Mesendoderm (in vitro differentiated cells): Measurements from ENCODE around the gene ACTBL2.

Experiments
- DNase-seq: peaks from one replicate; pipeline ENCODE4 v3.0.0; 2013
- H2AK5ac ChIP-seq: 2 replicates; pipeline ENCODE4 v1.6.1; 2013; ENCODE audit warnings: low read length, inconsistent platforms
- H2BK120ac ChIP-seq: 2 replicates; pipeline ENCODE4 v1.6.1; 2013; ENCODE audit warnings: low read depth, mild to moderate bottlenecking, low read length, moderate library complexity, mixed read lengths
- H2BK15ac ChIP-seq: replicated peaks from 2 replicates; pipeline ENCODE4 v1.6.1; 2013; ENCODE audit warnings: low read depth, mild to moderate bottlenecking, moderate library complexity
- H2BK5ac ChIP-seq: 2 replicates; pipeline ENCODE4 v1.6.1; 2013; ENCODE audit warnings: low read length, inconsistent platforms
- H3K18ac ChIP-seq: 2 replicates; pipeline ENCODE4 v1.6.1; 2013; ENCODE audit warnings: mild to moderate bottlenecking, low read length, mixed read lengths
- H3K23ac ChIP-seq: one replicate; pipeline ENCODE4 v1.6.1; 2013; ENCODE audit warnings: low read length
- H3K27ac ChIP-seq: 2 replicates; pipeline ENCODE4 v1.5.1; 2013; ENCODE audit warnings: low read depth, mild to moderate bottlenecking, inconsistent platforms, low read length, moderate library complexity
- H3K27me3 ChIP-seq: 2 replicates; pipeline ENCODE4 v1.6.1; 2013; ENCODE audit warnings: low read length, control low read depth, mild to moderate bottlenecking, inconsistent platforms; ENCODE audit not compliant: insufficient read depth, poor library complexity
- H3K36me3 ChIP-seq: 2 replicates; pipeline ENCODE4 v1.6.1; 2013; ENCODE audit warnings: low read length, inconsistent platforms; ENCODE audit not compliant: control insufficient read depth, insufficient read depth
- H3K4ac ChIP-seq: one replicate; pipeline ENCODE4 v1.6.1; 2013; ENCODE audit warnings: low read depth, mild to moderate bottlenecking, low read length, moderate library complexity
- H3K4me1 ChIP-seq: 2 replicates; pipeline ENCODE4 v1.6.1; 2013; ENCODE audit warnings: low read depth, low read length, inconsistent platforms; ENCODE audit not compliant: control insufficient read depth
- H3K4me2 ChIP-seq: 2 replicates; pipeline ENCODE4 v1.6.1; 2013; ENCODE audit warnings: low read length
- H3K4me3 ChIP-seq: 2 replicates; pipeline ENCODE4 v1.5.1; 2013; ENCODE audit warnings: mild to moderate bottlenecking, low read length
- H3K56ac ChIP-seq: one replicate; pipeline ENCODE4 v1.6.1; 2013; ENCODE audit warnings: low read length
- H3K79me1 ChIP-seq: 2 replicates; pipeline ENCODE4 v1.6.1; 2013; ENCODE audit warnings: low read length, inconsistent platforms
- H3K79me2 ChIP-seq: 2 replicates; pipeline ENCODE4 v1.6.1; 2013; ENCODE audit warnings: mild to moderate bottlenecking, low read length; ENCODE audit not compliant: control insufficient read depth, insufficient read depth
- H3K9ac ChIP-seq: 2 replicates; pipeline ENCODE4 v1.6.1; 2013; ENCODE audit warnings: low read length, inconsistent platforms
- H4K5ac ChIP-seq: one replicate; pipeline ENCODE4 v1.6.1; 2013; ENCODE audit warnings: low read length
- H4K8ac ChIP-seq: one replicate; pipeline ENCODE4 v1.6.1; 2013; ENCODE audit warnings: low read depth, mild to moderate bottlenecking, control low read depth, low read length, moderate library complexity
- WGBS: extraction: QIAGEN DNeasy Blood & Tissue Kit; methylation state at CpG from one replicate; pipeline ENCODE4 v1.1.7; 2013; ENCODE audit warnings: low lambda C conversion rate, missing lambda C conversion rate; ENCODE audit not compliant: insufficient coverage; ENCODE audit errors: extremely low coverage; 5-methylcytosine and 5-hydroxymethylcytosine counted together

The ACTBL2 gene

DNA sequence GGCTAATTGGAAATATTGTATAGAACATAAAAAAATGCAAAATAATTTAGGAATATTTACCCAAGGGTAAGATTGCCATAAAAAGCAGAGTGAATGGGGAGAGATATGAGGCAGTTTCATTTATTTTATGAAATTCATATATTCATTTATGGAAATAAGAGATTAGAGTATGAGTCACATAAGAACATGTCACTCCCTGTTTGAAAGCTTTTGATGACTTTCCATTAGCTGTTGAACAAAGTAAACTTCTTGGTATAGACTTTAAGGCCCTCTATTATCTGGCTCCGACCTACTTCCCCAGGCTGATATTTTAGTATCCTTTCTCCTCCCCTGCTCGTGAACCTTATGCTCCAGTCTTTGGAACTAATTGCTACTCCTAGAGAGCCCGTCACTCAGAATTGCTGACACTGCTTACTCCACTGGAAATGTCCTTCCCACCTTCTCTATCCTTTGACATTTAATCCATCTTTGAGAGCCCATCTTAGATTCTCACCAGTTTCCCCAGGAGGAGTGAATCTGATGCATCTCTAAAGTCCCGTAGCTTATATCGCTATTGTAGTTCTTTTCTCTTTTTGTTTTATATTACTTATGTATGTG lies 8.9 kb upstream of the ACTBL2 start:
- H3K4me3 ChIP-seq, result no peak overlapping the region
- no peaks in the 10 kb centered on the region for H3K79me1 ChIP-seq
- DNase-seq, result no peak
- H3K27me3 ChIP-seq, result no peaks in the 10 kb centered on the region
- no peak overlapping the region for H4K8ac ChIP-seq
- no peak overlapping the region for H2BK15ac ChIP-seq
- H3K23ac ChIP-seq, result no peak overlapping the region
- H3K4me1 ChIP-seq, result peaks cover 2% of the 10 kb centered on the region
- no peak overlapping the region for H4K5ac ChIP-seq
- no peaks in the 10 kb centered on the region for H3K79me2 ChIP-seq
- H3K36me3 ChIP-seq, result no peaks in the 10 kb centered on the region
- no CpG with 5 or more reads among the region's 5 CpGs for WGBS
- no peak overlapping the region for H3K18ac ChIP-seq
- H3K56ac ChIP-seq, result no peak overlapping the region
- no peak overlapping the region for H2AK5ac ChIP-seq
- H2BK5ac ChIP-seq, result no peak overlapping the region
- H3K4ac ChIP-seq, result no peak overlapping the region
- H3K9ac ChIP-seq, result no peak overlapping the region
- H2BK120ac ChIP-seq, result no peak overlapping the region
- no peak overlapping the region for H3K27ac ChIP-seq
- H3K4me2 ChIP-seq, result no peak overlapping the region

- no peak overlapping the region for H3K27ac ChIP-seq
- no peak overlapping the region for H3K56ac ChIP-seq
- no peak overlapping the region for H2BK120ac ChIP-seq
- H3K4me1 ChIP-seq, result no peaks in the 10 kb centered on the region
- no peak overlapping the region for H3K23ac ChIP-seq
- H4K8ac ChIP-seq, result no peak overlapping the region
- no peak overlapping the region for H2AK5ac ChIP-seq
- H3K27me3 ChIP-seq, result no peaks in the 10 kb centered on the region
- no peak overlapping the region for H3K4me2 ChIP-seq
- no peak overlapping the region for H3K4me3 ChIP-seq
- peak; percentile 16 for DNase-seq
- H3K9ac ChIP-seq, result no peak overlapping the region
- H3K18ac ChIP-seq, result peak overlapping the region; percentile 69
- H2BK15ac ChIP-seq, result no peak overlapping the region
- no CpG with 5 or more reads among the region's 9 CpGs for WGBS
- H3K4ac ChIP-seq, result no peak overlapping the region
- no peaks in the 10 kb centered on the region for H3K36me3 ChIP-seq
- H2BK5ac ChIP-seq, result no peak overlapping the region
- no peak overlapping the region for H4K5ac ChIP-seq
- no peaks in the 10 kb centered on the region for H3K79me1 ChIP-seq
- no peaks in the 10 kb centered on the region for H3K79me2 ChIP-seq
Measured at GRCh38 chr5:57488215-57488955, 5.8 kb upstream of the ACTBL2 start.

- Histone ChIP-seq H3K9ac (no peak overlapping the region), H2BK120ac (no peak overlapping the region), H3K56ac (no peak overlapping the region), H3K79me1 (no peaks in the 10 kb centered on the region), H3K36me3 (no peaks in the 10 kb centered on the region), H4K5ac (no peak overlapping the region), H3K4ac (no peak overlapping the region), H4K8ac (no peak overlapping the region), H3K79me2 (no peaks in the 10 kb centered on the region), H2AK5ac (no peak overlapping the region), H3K23ac (no peak overlapping the region), H2BK5ac (no peak overlapping the region), H3K4me2 (no peak overlapping the region), H3K27ac (no peak overlapping the region), H3K4me1 (no peaks in the 10 kb centered on the region), H3K18ac (no peak overlapping the region), H2BK15ac (no peak overlapping the region), H3K27me3 (no peaks in the 10 kb centered on the region), H3K4me3 (no peak overlapping the region)
- DNase-seq, result no peak
- no CpG with 5 or more reads among the region's 4 CpGs for WGBS
Measured at GRCh38 chr5:57486027-57486602, 3.5 kb upstream of the ACTBL2 start.

DNA sequence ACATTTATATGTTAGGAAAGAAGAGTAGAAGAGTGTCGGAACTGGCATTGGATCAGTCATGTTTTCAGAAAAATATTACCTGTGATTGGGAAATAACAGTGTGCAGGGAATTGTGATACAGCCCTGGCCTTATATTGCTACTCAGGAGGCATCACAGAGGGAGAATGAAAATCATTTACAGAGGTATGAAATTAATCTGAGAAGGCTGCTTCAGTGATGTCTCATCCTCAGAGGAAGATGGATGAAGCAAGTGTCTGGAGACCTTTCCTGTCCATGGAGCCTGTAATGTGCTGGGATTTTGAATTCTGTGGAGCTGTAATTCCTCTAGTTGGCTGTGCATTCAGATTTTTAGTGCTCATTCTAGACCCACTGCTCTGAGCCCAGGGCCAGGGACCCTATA lies 3.8 kb downstream of the ACTBL2 start:
- Histone ChIP-seq H3K79me2 (no peaks in the 10 kb centered on the region), H3K56ac (no peak overlapping the region), H3K36me3 (no peaks in the 10 kb centered on the region), H3K27me3 (no peaks in the 10 kb centered on the region), H3K23ac (no peak overlapping the region), H3K27ac (no peak overlapping the region), H2BK5ac (no peak overlapping the region), H3K4ac (no peak overlapping the region), H3K4me1 (no peaks in the 10 kb centered on the region), H2BK15ac (no peak overlapping the region), H2BK120ac (no peak overlapping the region), H3K4me3 (no peak overlapping the region), H3K9ac (no peak overlapping the region), H3K18ac (no peak overlapping the region), H4K8ac (no peak overlapping the region), H2AK5ac (no peak overlapping the region), H3K4me2 (no peak overlapping the region), H3K79me1 (no peaks in the 10 kb centered on the region), H4K5ac (no peak overlapping the region)
- DNase-seq, result no peak
- WGBS, result no CpG with 5 or more reads among the region's 1 CpG

DNA sequence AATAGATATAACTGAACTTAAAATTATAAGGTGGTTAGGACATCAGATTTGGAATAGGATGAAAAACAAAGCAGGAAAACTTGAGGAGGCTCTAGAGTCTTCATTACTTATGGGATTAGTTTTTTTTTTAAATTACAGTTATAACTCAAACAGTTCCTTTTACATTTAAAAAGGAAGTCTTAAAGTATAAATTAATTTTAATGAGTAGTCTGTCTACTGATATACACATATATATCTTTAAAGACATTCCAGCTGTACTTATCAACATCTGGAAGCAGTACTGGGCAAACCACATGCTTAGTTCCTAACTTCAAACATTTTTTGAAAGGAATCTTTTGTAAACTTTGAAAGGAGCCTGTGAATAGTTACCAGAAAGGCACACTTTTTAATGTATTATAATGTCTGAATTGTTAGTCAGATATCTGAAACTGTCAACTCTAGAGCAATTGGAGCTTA lies 6.0 kb downstream of the ACTBL2 start:
- H2BK120ac ChIP-seq, result no peak overlapping the region
- no peak overlapping the region for H4K5ac ChIP-seq
- no peak overlapping the region for H3K4me2 ChIP-seq
- no peak overlapping the region for H3K18ac ChIP-seq
- H3K56ac ChIP-seq, result no peak overlapping the region
- no peak overlapping the region for H3K4ac ChIP-seq
- no peak overlapping the region for H4K8ac ChIP-seq
- H2BK15ac ChIP-seq, result no peak overlapping the region
- H3K36me3 ChIP-seq, result no peaks in the 10 kb centered on the region
- no peak overlapping the region for H3K4me3 ChIP-seq
- H3K9ac ChIP-seq, result no peak overlapping the region
- no peak overlapping the region for H3K27ac ChIP-seq
- no peak for DNase-seq
- no peak overlapping the region for H3K23ac ChIP-seq
- H3K79me2 ChIP-seq, result no peaks in the 10 kb centered on the region
- no peaks in the 10 kb centered on the region for H3K27me3 ChIP-seq
- H2AK5ac ChIP-seq, result no peak overlapping the region
- H2BK5ac ChIP-seq, result no peak overlapping the region
- H3K4me1 ChIP-seq, result no peaks in the 10 kb centered on the region
- H3K79me1 ChIP-seq, result no peaks in the 10 kb centered on the region
